Measurements from ENCODE around the gene PPARD. TPM values are rescaled to one million over a fixed set of nuclear protein-coding genes. Genes with fewer than 3 reads are reported as not detected.

Gene PPARD
- total and polyA plus RNA-seq, 2 donors (not counting 1 experiment from before 2014, with no cell fraction given): 14.8 to 16.3 TPM

DNA sequence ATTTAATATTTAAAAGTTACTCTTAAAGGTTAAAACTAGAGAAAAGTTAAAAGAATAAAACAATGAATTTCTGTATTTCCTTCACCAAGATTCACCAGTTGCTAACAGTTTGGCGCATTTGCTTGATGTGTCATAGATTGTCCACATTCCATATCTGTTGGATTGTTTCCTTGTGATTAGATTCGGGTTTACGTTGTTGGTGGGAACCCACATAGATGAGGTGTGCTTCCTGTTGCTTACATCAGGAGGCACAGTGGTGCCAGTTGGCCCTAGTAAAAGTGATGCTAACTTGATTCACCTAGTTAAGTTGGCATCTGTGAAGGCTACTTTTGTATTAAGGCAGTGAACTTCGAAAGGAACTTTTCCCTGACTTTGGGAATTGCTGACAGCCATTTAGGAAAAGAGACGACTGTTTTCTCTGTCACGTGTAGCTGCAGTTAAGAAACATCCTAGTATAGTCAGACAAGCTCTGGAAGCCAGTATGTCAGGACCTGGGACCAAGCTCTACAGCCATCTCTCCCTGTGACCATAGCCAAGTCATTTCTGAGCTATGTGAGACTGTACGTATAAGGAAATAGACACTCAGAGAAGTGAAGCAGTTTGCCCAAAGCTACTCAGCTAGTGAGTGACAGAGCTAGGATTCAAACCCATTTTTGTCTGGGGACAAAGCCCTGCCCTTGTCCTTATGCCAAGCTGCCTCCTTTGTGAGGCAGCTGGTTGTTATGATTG is 49.0 kb downstream of the PPARD start:
- H4K20me1 ChIP-seq (ENCODE audit: control insufficient read depth, extremely low read depth, insufficient read depth, low read length): no peaks in the 10 kb centered on the region
- TF ChIP-seq, protein P1, sequence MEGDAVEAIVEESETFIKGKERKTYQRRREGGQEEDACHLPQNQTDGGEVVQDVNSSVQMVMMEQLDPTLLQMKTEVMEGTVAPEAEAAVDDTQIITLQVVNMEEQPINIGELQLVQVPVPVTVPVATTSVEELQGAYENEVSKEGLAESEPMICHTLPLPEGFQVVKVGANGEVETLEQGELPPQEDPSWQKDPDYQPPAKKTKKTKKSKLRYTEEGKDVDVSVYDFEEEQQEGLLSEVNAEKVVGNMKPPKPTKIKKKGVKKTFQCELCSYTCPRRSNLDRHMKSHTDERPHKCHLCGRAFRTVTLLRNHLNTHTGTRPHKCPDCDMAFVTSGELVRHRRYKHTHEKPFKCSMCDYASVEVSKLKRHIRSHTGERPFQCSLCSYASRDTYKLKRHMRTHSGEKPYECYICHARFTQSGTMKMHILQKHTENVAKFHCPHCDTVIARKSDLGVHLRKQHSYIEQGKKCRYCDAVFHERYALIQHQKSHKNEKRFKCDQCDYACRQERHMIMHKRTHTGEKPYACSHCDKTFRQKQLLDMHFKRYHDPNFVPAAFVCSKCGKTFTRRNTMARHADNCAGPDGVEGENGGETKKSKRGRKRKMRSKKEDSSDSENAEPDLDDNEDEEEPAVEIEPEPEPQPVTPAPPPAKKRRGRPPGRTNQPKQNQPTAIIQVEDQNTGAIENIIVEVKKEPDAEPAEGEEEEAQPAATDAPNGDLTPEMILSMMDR (conservative IDR thresholded peaks at IDR 0.05 in 1 of 2, IDR thresholded peaks at IDR 0.05 in 1 of 2; ENCODE audit: low read depth in 1 of 2, low read length in 2 of 2): peak in 1 of 2 donors; percentile 11
- TF ChIP-seq EZH2 (IDR thresholded peaks at IDR 0.05; ENCODE audit: low read length, missing control alignments): no peak
- H3K4me3 ChIP-seq (replicated peaks in 1 of 4; ENCODE audit: control extremely low read depth in 1 of 4, insufficient read depth in 1 of 4, low read depth in 3 of 4, low read length in 4 of 4): no peak overlapping the region
- peaks cover 10% of the 10 kb centered on the region for H3K79me2 ChIP-seq (ENCODE audit: control insufficient read depth, insufficient read depth, low read length)
- peak; percentile 70 to 98 for DNase-seq (ENCODE audit: low read depth in 2 of 2)
- H3K27me3 ChIP-seq (ENCODE audit: control insufficient read depth, insufficient read depth, low read length): no peaks in the 10 kb centered on the region
- H3K4me2 ChIP-seq (ENCODE audit: extremely low read depth, insufficient read depth, low read length): peak overlapping the region; percentile 23
- H3K4me1 ChIP-seq (ENCODE audit: control insufficient read depth, extremely low read depth, insufficient read depth, low read length): peaks cover 12% of the 10 kb centered on the region
- no peak overlapping the region for H3K9ac ChIP-seq (ENCODE audit: insufficient read depth, low read length)
- no peaks in the 10 kb centered on the region for H3K9me3 ChIP-seq (ENCODE audit: control insufficient read depth, insufficient read depth, low read depth, low read length)
- peak overlapping the region; percentile 82 for H3K27ac ChIP-seq (ENCODE audit: insufficient read depth, low read length)
- no peak overlapping the region for H2AFZ ChIP-seq (ENCODE audit: low read length)
- H3K36me3 ChIP-seq (ENCODE audit: control insufficient read depth, insufficient read depth, low read length): no peaks in the 10 kb centered on the region

DNA sequence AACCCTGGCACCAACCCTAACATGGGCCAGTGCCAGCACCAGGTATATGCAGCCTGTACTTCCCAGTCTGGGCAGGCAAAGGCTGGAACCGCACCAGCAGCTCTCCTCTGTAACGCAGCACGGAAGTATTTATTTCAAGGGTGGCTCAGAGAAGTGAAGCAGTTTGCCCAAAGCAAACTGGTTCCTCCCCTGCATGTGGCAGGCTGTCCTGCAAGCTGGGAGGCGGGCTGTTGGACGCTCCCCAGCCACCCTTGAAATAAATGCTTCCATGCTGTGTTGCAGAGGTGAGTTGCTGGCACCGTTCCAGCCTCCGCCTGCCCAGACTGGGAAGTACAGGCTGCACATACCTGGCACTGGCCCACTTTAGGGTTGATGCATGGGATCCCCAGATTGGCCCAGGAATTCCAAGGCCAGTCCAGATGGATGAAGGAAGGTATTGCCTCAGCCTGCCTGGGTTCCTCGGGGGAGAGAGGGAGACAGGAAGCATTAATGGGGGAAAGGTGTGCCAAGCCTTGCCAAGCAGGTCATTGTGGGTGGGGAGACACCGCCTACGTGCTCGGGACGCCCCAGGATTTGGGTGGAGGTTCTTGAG is 49.8 kb downstream of the PPARD start:
- Histone ChIP-seq H3K27ac (ENCODE audit: insufficient read depth, low read length) (peak overlapping the region; percentile 82), H3K79me2 (ENCODE audit: control insufficient read depth, insufficient read depth, low read length) (peaks cover 10% of the 10 kb centered on the region), H3K9ac (ENCODE audit: insufficient read depth, low read length) (no peak overlapping the region), H3K9me3 (ENCODE audit: control insufficient read depth, insufficient read depth, low read depth, low read length) (no peaks in the 10 kb centered on the region), H3K4me1 (ENCODE audit: control insufficient read depth, extremely low read depth, insufficient read depth, low read length) (peaks cover 12% of the 10 kb centered on the region), H3K4me3 (replicated peaks in 1 of 4; ENCODE audit: control extremely low read depth in 1 of 4, insufficient read depth in 1 of 4, low read depth in 3 of 4, low read length in 4 of 4) (no peak overlapping the region), H3K36me3 (ENCODE audit: control insufficient read depth, insufficient read depth, low read length) (no peaks in the 10 kb centered on the region), H3K4me2 (ENCODE audit: extremely low read depth, insufficient read depth, low read length) (no peak overlapping the region), H4K20me1 (ENCODE audit: control insufficient read depth, extremely low read depth, insufficient read depth, low read length) (no peaks in the 10 kb centered on the region), H3K27me3 (ENCODE audit: control insufficient read depth, insufficient read depth, low read length) (no peaks in the 10 kb centered on the region), H2AFZ (ENCODE audit: low read length) (no peak overlapping the region)
- peak in 1 of 2 donors; percentile 39 for DNase-seq (ENCODE audit: low read depth in 2 of 2)
- TF ChIP-seq, protein P1 (conservative IDR thresholded peaks at IDR 0.05 in 1 of 2, IDR thresholded peaks at IDR 0.05 in 1 of 2; ENCODE audit: low read depth in 1 of 2, low read length in 2 of 2): no peak
- TF ChIP-seq EZH2 (IDR thresholded peaks at IDR 0.05; ENCODE audit: low read length, missing control alignments): no peak

DNA sequence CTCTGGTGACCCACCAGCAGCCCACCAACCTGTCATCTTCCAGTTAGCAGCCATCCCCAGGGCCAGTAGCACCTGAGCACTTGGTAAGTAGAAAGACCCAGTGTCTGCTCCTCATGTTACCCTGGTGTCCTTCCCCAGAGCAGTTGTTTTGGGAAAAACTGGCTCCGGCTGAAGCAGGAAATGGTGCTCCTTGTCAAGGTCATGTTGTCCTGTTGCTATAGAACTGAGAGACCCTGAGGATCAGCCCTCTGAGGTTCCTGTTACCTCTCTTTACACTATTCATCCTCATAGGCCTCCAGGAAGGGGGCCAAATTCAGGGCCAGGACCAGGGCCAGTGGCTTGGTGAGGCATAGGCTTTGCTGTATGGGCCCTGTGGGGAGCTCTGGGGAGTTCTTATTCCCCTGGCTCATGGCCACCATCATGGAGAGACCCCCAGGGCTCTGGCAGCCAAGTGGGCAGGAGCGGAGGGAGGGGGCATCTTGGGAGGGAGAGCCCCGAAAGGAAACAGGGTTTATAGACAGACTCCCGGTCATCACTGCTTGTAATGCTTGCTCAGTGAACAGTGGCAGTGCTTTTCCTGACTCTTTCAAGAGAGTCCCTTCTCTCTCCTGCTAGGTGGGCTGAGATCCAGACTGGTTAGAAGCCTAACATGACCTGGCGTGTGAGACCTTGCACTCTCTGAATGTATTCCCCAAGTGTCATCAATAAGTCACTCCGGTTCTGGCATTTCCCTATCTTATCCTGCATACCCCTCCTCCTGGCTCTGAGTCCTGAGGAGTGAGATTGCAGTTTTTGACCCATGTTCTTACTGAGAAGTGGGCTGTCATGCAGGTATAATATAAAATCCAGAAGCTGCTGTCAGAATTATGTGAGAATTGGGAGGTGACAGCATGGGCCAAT is 50.7 kb downstream of the PPARD start:
- no peak overlapping the region for H3K4me2 ChIP-seq (ENCODE audit: extremely low read depth, insufficient read depth, low read length)
- H3K4me3 ChIP-seq (replicated peaks in 1 of 4; ENCODE audit: control extremely low read depth in 1 of 4, insufficient read depth in 1 of 4, low read depth in 3 of 4, low read length in 4 of 4): no peak overlapping the region
- no peaks in the 10 kb centered on the region for H3K36me3 ChIP-seq (ENCODE audit: control insufficient read depth, insufficient read depth, low read length)
- no peaks in the 10 kb centered on the region for H3K9me3 ChIP-seq (ENCODE audit: control insufficient read depth, insufficient read depth, low read depth, low read length)
- TF ChIP-seq, protein P1 (conservative IDR thresholded peaks at IDR 0.05 in 1 of 2, IDR thresholded peaks at IDR 0.05 in 1 of 2; ENCODE audit: low read depth in 1 of 2, low read length in 2 of 2): no peak
- no peak for TF ChIP-seq EZH2 (IDR thresholded peaks at IDR 0.05; ENCODE audit: low read length, missing control alignments)
- no peak overlapping the region for H2AFZ ChIP-seq (ENCODE audit: low read length)
- no peaks in the 10 kb centered on the region for H3K27me3 ChIP-seq (ENCODE audit: control insufficient read depth, insufficient read depth, low read length)
- H3K27ac ChIP-seq (ENCODE audit: insufficient read depth, low read length): no peak overlapping the region
- H3K79me2 ChIP-seq (ENCODE audit: control insufficient read depth, insufficient read depth, low read length): peaks cover 10% of the 10 kb centered on the region
- peaks cover 12% of the 10 kb centered on the region for H3K4me1 ChIP-seq (ENCODE audit: control insufficient read depth, extremely low read depth, insufficient read depth, low read length)
- H3K9ac ChIP-seq (ENCODE audit: insufficient read depth, low read length): no peak overlapping the region
- H4K20me1 ChIP-seq (ENCODE audit: control insufficient read depth, extremely low read depth, insufficient read depth, low read length): no peaks in the 10 kb centered on the region
- no peak for DNase-seq (ENCODE audit: low read depth in 2 of 2)
